LNCAP (cell line): ENCODE data around the gene WDR1.

Experiments used
- CTCF ChIP-seq: fragments of 450-650 bp; IDR thresholded peaks from 2 replicates; pipeline ENCODE4 v1.5.1; 2017; ENCODE audit warnings: mild to moderate bottlenecking

Gene WDR1

GRCh38 chr4:10077076-10077475 is 39.5 kb downstream of the WDR1 start:
- TF ChIP-seq CTCF, result no peak

DNA sequence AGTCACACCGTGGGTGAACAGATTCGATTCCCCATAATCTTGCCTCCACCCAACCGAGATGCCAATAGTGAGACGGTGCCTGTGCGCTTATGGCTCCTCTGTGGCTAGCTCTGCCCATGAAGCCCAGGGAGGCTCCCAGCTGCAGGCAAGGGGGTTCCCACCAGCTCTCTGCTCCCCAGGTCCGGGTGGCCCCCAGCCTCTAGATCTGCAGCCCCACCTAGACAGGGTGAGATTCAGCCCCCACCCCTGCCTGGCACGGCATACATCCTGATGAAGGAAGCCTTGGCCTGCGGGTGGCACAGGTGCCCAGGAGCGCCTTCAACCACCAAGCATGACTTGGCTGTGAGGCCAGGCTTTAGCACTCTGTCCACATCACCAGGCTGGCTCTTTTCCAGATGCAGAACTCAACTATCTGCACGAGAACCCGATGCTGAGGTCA is 40.6 kb downstream of the WDR1 start:
- TF ChIP-seq CTCF, result no peak

GRCh38 chr4:10075158-10075863 is 41.3 kb downstream of the WDR1 start:
- TF ChIP-seq CTCF, result no peak

GRCh38 chr4:10074767-10075105 is 41.9 kb downstream of the WDR1 start:
- no peak; the same call in 1 of the 2 replicates for TF ChIP-seq CTCF

- no peak for TF ChIP-seq CTCF
These were observed 42.4 kb downstream of the WDR1 start for GRCh38 chr4:10074076-10074766.

GRCh38 chr4:10072420-10073017 is 44.1 kb downstream of the WDR1 start:
- no peak for TF ChIP-seq CTCF

GRCh38 chr4:10069075-10069642 is 47.4 kb downstream of the WDR1 start:
- no peak for TF ChIP-seq CTCF
